Hepatocyte (in vitro differentiated cells): Measurements from ENCODE around the gene CNIH3.

ENCODE experiments used
- EZH2 ChIP-seq: fragments of 200-600 bp; sonication (generic); IDR thresholded peaks from 2 replicates; pipeline ENCODE4 v1.6.1; 2016; ENCODE audit warnings: antibody characterized with exemption, mild to moderate bottlenecking, borderline replicate concordance
- EZH2phosphoT487 ChIP-seq: fragments of 200-600 bp; sonication (generic); IDR thresholded peaks from one replicate; pipeline ENCODE4 v1.6.1; 2018; ENCODE audit warnings: antibody characterized with exemption, mild to moderate bottlenecking, low read depth, moderate library complexity; ENCODE audit not compliant: unreplicated experiment, severe bottlenecking
- TF ChIP-seq, protein P1 (sequence below): fragments of 200-600 bp; sonication (generic); IDR thresholded peaks from 2 replicates; pipeline ENCODE4 v1.5.1; 2016; ENCODE audit warnings: antibody characterized with exemption, mild to moderate bottlenecking; ENCODE audit not compliant: poor library complexity

DNA sequence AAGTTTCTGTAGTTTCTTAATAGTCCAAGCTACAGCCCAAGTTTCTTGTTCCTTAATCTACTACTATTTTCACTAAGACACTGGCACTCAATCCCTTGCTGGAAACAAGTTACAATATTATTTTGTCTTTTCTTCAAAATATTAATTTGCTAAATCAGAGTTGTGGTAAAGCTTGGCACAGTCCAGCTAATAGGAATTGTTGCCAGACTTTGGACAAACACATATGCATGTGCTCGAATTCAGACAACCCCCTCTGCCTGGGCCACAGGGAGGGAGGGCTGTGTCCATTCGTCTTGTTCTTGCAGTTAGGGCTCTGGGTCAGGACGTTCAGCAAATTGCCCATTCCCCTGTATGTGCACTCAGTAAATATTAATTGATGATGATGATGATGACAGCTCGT, 103.6 kb downstream of the CNIH3 start:
- TF ChIP-seq, protein P1, sequence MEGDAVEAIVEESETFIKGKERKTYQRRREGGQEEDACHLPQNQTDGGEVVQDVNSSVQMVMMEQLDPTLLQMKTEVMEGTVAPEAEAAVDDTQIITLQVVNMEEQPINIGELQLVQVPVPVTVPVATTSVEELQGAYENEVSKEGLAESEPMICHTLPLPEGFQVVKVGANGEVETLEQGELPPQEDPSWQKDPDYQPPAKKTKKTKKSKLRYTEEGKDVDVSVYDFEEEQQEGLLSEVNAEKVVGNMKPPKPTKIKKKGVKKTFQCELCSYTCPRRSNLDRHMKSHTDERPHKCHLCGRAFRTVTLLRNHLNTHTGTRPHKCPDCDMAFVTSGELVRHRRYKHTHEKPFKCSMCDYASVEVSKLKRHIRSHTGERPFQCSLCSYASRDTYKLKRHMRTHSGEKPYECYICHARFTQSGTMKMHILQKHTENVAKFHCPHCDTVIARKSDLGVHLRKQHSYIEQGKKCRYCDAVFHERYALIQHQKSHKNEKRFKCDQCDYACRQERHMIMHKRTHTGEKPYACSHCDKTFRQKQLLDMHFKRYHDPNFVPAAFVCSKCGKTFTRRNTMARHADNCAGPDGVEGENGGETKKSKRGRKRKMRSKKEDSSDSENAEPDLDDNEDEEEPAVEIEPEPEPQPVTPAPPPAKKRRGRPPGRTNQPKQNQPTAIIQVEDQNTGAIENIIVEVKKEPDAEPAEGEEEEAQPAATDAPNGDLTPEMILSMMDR, result no peak
- no peak for TF ChIP-seq EZH2phosphoT487
- TF ChIP-seq EZH2, result no peak
